H9 (cell line): ENCODE measurements around the gene PITX1. TPM values are rescaled to one million over a fixed set of nuclear protein-coding genes. Genes with fewer than 3 reads are reported as not detected.
A peak's percentile ranks its signal among the peaks of the same experiment; 100 is the strongest.

Experiments
- DNase-seq: peaks from one replicate; pipeline ENCODE4 v3.0.0-alpha.2; 2017
- H2AFZ ChIP-seq: one replicate; pipeline ENCODE4 v1.6.1; 2013; ENCODE audit warnings: mild to moderate bottlenecking, low read length, control low read depth, moderate library complexity
- H2AK5ac ChIP-seq: 2 replicates; pipeline ENCODE4 v1.6.1; 2013; ENCODE audit warnings: low read length, control low read depth, mixed read lengths; ENCODE audit not compliant: insufficient read length
- H2BK120ac ChIP-seq: one replicate; pipeline ENCODE4 v1.6.1; 2013; ENCODE audit warnings: low read depth, mild to moderate bottlenecking, low read length, control low read depth, inconsistent platforms; ENCODE audit not compliant: poor library complexity, severe bottlenecking
- H2BK12ac ChIP-seq: 2 replicates; pipeline ENCODE4 v1.6.1; 2013; ENCODE audit warnings: low read length, control low read depth, mixed read lengths, low read depth; ENCODE audit not compliant: insufficient read length
- H2BK15ac ChIP-seq: 2 replicates; pipeline ENCODE4 v1.6.1; 2013; ENCODE audit warnings: low read depth, low read length, control low read depth
- H2BK20ac ChIP-seq: one replicate; pipeline ENCODE4 v1.6.1; 2013; ENCODE audit warnings: low read depth, mild to moderate bottlenecking, low read length, control low read depth, inconsistent platforms; ENCODE audit not compliant: poor library complexity, severe bottlenecking
- H2BK5ac ChIP-seq: 2 replicates; pipeline ENCODE4 v1.6.1; 2013; ENCODE audit warnings: low read length, control low read depth, mixed read lengths; ENCODE audit not compliant: insufficient read length
- H3K14ac ChIP-seq: 2 replicates; pipeline ENCODE4 v1.6.1; 2013; ENCODE audit warnings: low read length, control low read depth; ENCODE audit not compliant: insufficient read depth
- H3K18ac ChIP-seq: 2 replicates; pipeline ENCODE4 v1.6.1; 2013; ENCODE audit warnings: low read depth, mild to moderate bottlenecking, mixed read lengths, low read length, control low read depth; ENCODE audit not compliant: insufficient read length
- H3K23ac ChIP-seq: 2 replicates; pipeline ENCODE4 v1.6.1; 2013; ENCODE audit warnings: low read length, control low read depth, mixed read lengths, low read depth; ENCODE audit not compliant: insufficient read length
- H3K23me2 ChIP-seq: 2 replicates; pipeline ENCODE4 v1.6.1; 2013; ENCODE audit warnings: low read depth, mild to moderate bottlenecking, mixed read lengths, low read length, control low read depth; ENCODE audit not compliant: insufficient read length, poor library complexity, severe bottlenecking
- H3K27ac ChIP-seq: 2 replicates; pipeline ENCODE4 v1.5.1; 2013; ENCODE audit warnings: low read length, control low read depth, mixed read lengths, low read depth; ENCODE audit not compliant: insufficient read length
- H3K27me3 ChIP-seq: 2 replicates; pipeline ENCODE4 v1.6.1; 2013; ENCODE audit warnings: low read length, control low read depth, inconsistent platforms; ENCODE audit not compliant: insufficient read depth
- H3K4ac ChIP-seq: 2 replicates; pipeline ENCODE4 v1.6.1; 2013; ENCODE audit warnings: low read depth, mild to moderate bottlenecking, control low read depth, inconsistent platforms, low read length, moderate library complexity
- H3K4me1 ChIP-seq: 2 replicates; pipeline ENCODE4 v1.6.1; 2013; ENCODE audit warnings: low read length, control low read depth, inconsistent platforms; ENCODE audit not compliant: insufficient read depth
- H3K4me2 ChIP-seq: 2 replicates; pipeline ENCODE4 v1.6.1; 2013; ENCODE audit warnings: low read length, control low read depth, mixed read lengths; ENCODE audit not compliant: insufficient read length, insufficient read depth
- H3K56ac ChIP-seq: 2 replicates; pipeline ENCODE4 v1.6.1; 2013; ENCODE audit warnings: low read depth, mild to moderate bottlenecking, mixed read lengths, low read length, control low read depth; ENCODE audit not compliant: insufficient read length
- H3K79me1 ChIP-seq: 2 replicates; pipeline ENCODE4 v1.6.1; 2013; ENCODE audit warnings: low read depth, mild to moderate bottlenecking, moderate library complexity, low read length, control low read depth, inconsistent platforms; ENCODE audit not compliant: insufficient read depth, poor library complexity, severe bottlenecking
- H3K79me2 ChIP-seq: 2 replicates; pipeline ENCODE4 v1.6.1; 2013; ENCODE audit warnings: low read length, control low read depth, inconsistent platforms; ENCODE audit not compliant: insufficient read depth
- H3K9ac ChIP-seq: 2 replicates; pipeline ENCODE4 v1.6.1; 2013; ENCODE audit warnings: low read length, control low read depth, mixed read lengths; ENCODE audit not compliant: insufficient read length; ENCODE audit errors: extremely low read depth
- H3K9me3 ChIP-seq: one replicate; pipeline ENCODE4 v1.6.1; 2013; ENCODE audit warnings: low read depth, low read length, inconsistent platforms; ENCODE audit not compliant: control insufficient read depth
- H3T11ph ChIP-seq: one replicate; pipeline ENCODE4 v1.6.1; 2013; ENCODE audit warnings: mild to moderate bottlenecking, low read length, control low read depth, inconsistent platforms
- H4K20me1 ChIP-seq: one replicate; pipeline ENCODE4 v1.6.1; 2013; ENCODE audit not compliant: control insufficient read depth, insufficient read length, insufficient read depth
- H4K5ac ChIP-seq: 2 replicates; pipeline ENCODE4 v1.6.1; 2013; ENCODE audit warnings: low read depth, mild to moderate bottlenecking, mixed read lengths, low read length, control low read depth; ENCODE audit not compliant: insufficient read length
- H4K8ac ChIP-seq: replicated peaks from 2 replicates; pipeline ENCODE4 v1.6.1; 2013; ENCODE audit warnings: low read length, control low read depth, mixed read lengths, low read depth; ENCODE audit not compliant: insufficient read length
- H4K91ac ChIP-seq: 2 replicates; pipeline ENCODE4 v1.6.1; 2013; ENCODE audit warnings: low read depth, mild to moderate bottlenecking, moderate library complexity, mixed read lengths, low read length, control low read depth; ENCODE audit not compliant: insufficient read length
- H3K27ac Mint-ChIP-seq, 3 experiments: 2 replicates in 2 of 3; 3 replicates in 1 of 3; pipeline ENCODE4 v1.8.0; 2020 to 2021; ENCODE audit warnings: mixed read lengths in 3 of 3, mild to moderate bottlenecking in 1 of 3, moderate library complexity in 1 of 3
- H3K27me3 Mint-ChIP-seq: 2 replicates; pipeline ENCODE4 v1.8.0; 2021; ENCODE audit warnings: low read depth, mild to moderate bottlenecking, moderate library complexity, mixed read lengths
- H3K36me3 Mint-ChIP-seq, 3 experiments: 2 replicates in 2 of 3; 3 replicates in 1 of 3; pipeline ENCODE4 v1.8.0; 2020 to 2021; ENCODE audit warnings: low read depth in 3 of 3, mixed read lengths in 3 of 3; ENCODE audit not compliant: insufficient read depth in 1 of 3
- H3K4me1 Mint-ChIP-seq, 2 experiments: 2 replicates each; pipeline ENCODE4 v1.8.0; 2020; ENCODE audit warnings: mixed read lengths in 2 of 2
- H3K4me3 Mint-ChIP-seq, 2 experiments: 2 replicates in 1 of 2; 3 replicates in 1 of 2; pipeline ENCODE4 v1.8.0; 2020 to 2021; ENCODE audit warnings: mild to moderate bottlenecking in 2 of 2, mixed read lengths in 2 of 2, moderate library complexity in 1 of 2
- H3K9me3 Mint-ChIP-seq, 2 experiments: 2 replicates in 1 of 2; 3 replicates in 1 of 2; pipeline ENCODE4 v1.8.0; 2020; ENCODE audit warnings: mild to moderate bottlenecking in 2 of 2, mixed read lengths in 2 of 2, moderate library complexity in 1 of 2
- CTCF ChIP-seq: fragments of 200-600 bp; sonication (generic); conservative IDR thresholded peaks from 3 replicates; pipeline ENCODE4 v1.8.0; 2021; ENCODE audit warnings: antibody characterized with exemption, mild to moderate bottlenecking
- WGBS: extraction: QIAGEN DNeasy Blood & Tissue Kit; methylation state at CpG from one replicate; pipeline ENCODE4 v1.1.7; 2013; ENCODE audit warnings: missing lambda C conversion rate, low lambda C conversion rate, mixed read lengths; ENCODE audit not compliant: insufficient read length; ENCODE audit errors: extremely low coverage; 5-methylcytosine and 5-hydroxymethylcytosine counted together
- total RNA-seq: library from RNA; stranded (reverse); gene quantifications from 2 replicates; pipeline ENCODE4 v1.2.1, GENCODE V29; 2021

The PITX1 gene
- total RNA-seq, 1 experiment from 2014 or later, result not detected

- H2BK12ac ChIP-seq, result no peak overlapping the region
- Mint-ChIP-seq H3K9me3 (peaks cover 0 to 10% of the 10 kb centered on the region in 2 experiments; a peak in 2 of 5 replicates), H3K27me3 (peaks cover 94% of the 10 kb centered on the region), H3K4me3 (peak overlapping the region; percentile 34 to 75), H3K27ac (no peak overlapping the region), H3K4me1 (peaks cover 20 to 49% of the 10 kb centered on the region in 2 experiments), H3K36me3 (no peaks in the 10 kb centered on the region; a peak in 1 of 7 replicates)
- H4K5ac ChIP-seq, result no peak overlapping the region
- H3K9me3 ChIP-seq, result no peaks in the 10 kb centered on the region
- no peaks in the 10 kb centered on the region for H3K4me1 ChIP-seq
- H3T11ph ChIP-seq, result no peak overlapping the region
- H3K27me3 ChIP-seq, result peaks cover 93% of the 10 kb centered on the region
- DNase-seq, result peak; percentile 79
- no peak overlapping the region for H3K9ac ChIP-seq
- no peak overlapping the region for H3K4ac ChIP-seq
- no peak overlapping the region for H2AFZ ChIP-seq
- peak overlapping the region; percentile 64 for H3K4me2 ChIP-seq
- no peak overlapping the region for H2BK15ac ChIP-seq
- no peak overlapping the region for H4K8ac ChIP-seq
- no peaks in the 10 kb centered on the region for H3K79me1 ChIP-seq
- no CpG with 5 or more reads among the region's 13 CpGs for WGBS
- H2AK5ac ChIP-seq, result no peak overlapping the region
- H3K79me2 ChIP-seq, result no peaks in the 10 kb centered on the region
- H4K91ac ChIP-seq, result no peak overlapping the region
- H3K56ac ChIP-seq, result no peak overlapping the region
- H3K23me2 ChIP-seq, result peaks cover 8% of the 10 kb centered on the region
- no peak overlapping the region for H2BK20ac ChIP-seq
- TF ChIP-seq CTCF, result no peak
- H2BK120ac ChIP-seq, result no peak overlapping the region
- H3K27ac ChIP-seq, result no peak overlapping the region
- no peak overlapping the region for H2BK5ac ChIP-seq
- H4K20me1 ChIP-seq, result no peaks in the 10 kb centered on the region
- H3K18ac ChIP-seq, result no peak overlapping the region
- no peak overlapping the region for H3K23ac ChIP-seq
- no peak overlapping the region for H3K14ac ChIP-seq
Measured at GRCh38 chr5:135030123-135030955, 3.7 kb downstream of the PITX1 start.
